ENCODE measurements around the gene CARD18.

- TF ChIP-seq POLR2A (IDR thresholded peaks at IDR 0.05): no peak
- TF ChIP-seq, protein P1, sequence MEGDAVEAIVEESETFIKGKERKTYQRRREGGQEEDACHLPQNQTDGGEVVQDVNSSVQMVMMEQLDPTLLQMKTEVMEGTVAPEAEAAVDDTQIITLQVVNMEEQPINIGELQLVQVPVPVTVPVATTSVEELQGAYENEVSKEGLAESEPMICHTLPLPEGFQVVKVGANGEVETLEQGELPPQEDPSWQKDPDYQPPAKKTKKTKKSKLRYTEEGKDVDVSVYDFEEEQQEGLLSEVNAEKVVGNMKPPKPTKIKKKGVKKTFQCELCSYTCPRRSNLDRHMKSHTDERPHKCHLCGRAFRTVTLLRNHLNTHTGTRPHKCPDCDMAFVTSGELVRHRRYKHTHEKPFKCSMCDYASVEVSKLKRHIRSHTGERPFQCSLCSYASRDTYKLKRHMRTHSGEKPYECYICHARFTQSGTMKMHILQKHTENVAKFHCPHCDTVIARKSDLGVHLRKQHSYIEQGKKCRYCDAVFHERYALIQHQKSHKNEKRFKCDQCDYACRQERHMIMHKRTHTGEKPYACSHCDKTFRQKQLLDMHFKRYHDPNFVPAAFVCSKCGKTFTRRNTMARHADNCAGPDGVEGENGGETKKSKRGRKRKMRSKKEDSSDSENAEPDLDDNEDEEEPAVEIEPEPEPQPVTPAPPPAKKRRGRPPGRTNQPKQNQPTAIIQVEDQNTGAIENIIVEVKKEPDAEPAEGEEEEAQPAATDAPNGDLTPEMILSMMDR (IDR thresholded peaks at IDR 0.05 in 4 of 5, conservative IDR thresholded peaks at IDR 0.05 in 1 of 5): no peak
These were observed 28.9 kb downstream of the CARD18 start for GRCh38 chr11:105110688-105111030.
